Vagina (tissue), 2 donors: ENCODE data around the gene OTOP1.

Source experiments
- CTCF ChIP-seq, 3 experiments: fragments of 450-650 bp in 2 of 3; fragments of 200-600 bp in 1 of 3; sonication (generic) in 1 of 3; IDR thresholded peaks; one replicate each; pipeline ENCODE4 v1.5.1; 2017 to 2019; ENCODE audit warnings: antibody characterized with exemption in 3 of 3, mild to moderate bottlenecking in 2 of 3, moderate library complexity in 2 of 3
- POLR2AphosphoS5 ChIP-seq, 2 donors: sonication (generic); formaldehyde crosslinking; IDR thresholded peaks; one replicate each; pipeline ENCODE4 v1.9.0; 2017; ENCODE audit warnings: antibody characterized with exemption in 2 of 2, mild to moderate bottlenecking in 2 of 2, low read depth in 1 of 2; ENCODE audit not compliant: insufficient read depth in 1 of 2

- no peak for TF ChIP-seq CTCF (IDR thresholded peaks at IDR 0.05)
- no peak for TF ChIP-seq POLR2AphosphoS5 (IDR thresholded peaks at IDR 0.05; ENCODE audit: insufficient read depth in 1 of 2, low read depth in 1 of 2)
Observed at GRCh38 chr4:4217113-4217512, 9.6 kb downstream of the OTOP1 start.
